Hepatocyte (in vitro differentiated cells): ENCODE data around the gene CCDC43. TPM values are rescaled to one million over a fixed set of nuclear protein-coding genes. Genes with fewer than 3 reads are reported as not detected.

ENCODE experiments used
- DNase-seq: peaks from one replicate; pipeline ENCODE4 v3.0.0-alpha.2; 2016; ENCODE audit warnings: low spot score
- H2AFZ ChIP-seq: fragments of 200-600 bp; sonication (generic); 2 replicates; pipeline ENCODE4 v1.6.0; 2016; ENCODE audit warnings: antibody characterized with exemption, mild to moderate bottlenecking
- H3K27ac ChIP-seq: fragments of 200-600 bp; sonication (generic); 2 replicates; pipeline ENCODE4 v1.5.1; 2016; ENCODE audit warnings: mild to moderate bottlenecking
- H3K27me3 ChIP-seq: fragments of 200-600 bp; sonication (generic); 2 replicates; pipeline ENCODE4 v1.6.1; 2016
- H3K36me3 ChIP-seq: fragments of 200-600 bp; sonication (generic); replicated peaks from 2 replicates; pipeline ENCODE4 v1.5.1; 2016; ENCODE audit warnings: low read depth; ENCODE audit not compliant: insufficient read depth
- H3K4me1 ChIP-seq: fragments of 200-600 bp; sonication (generic); 2 replicates; pipeline ENCODE4 v1.5.1; 2016; ENCODE audit warnings: mild to moderate bottlenecking, moderate library complexity; ENCODE audit not compliant: insufficient read depth
- H3K4me2 ChIP-seq: fragments of 200-600 bp; sonication (generic); 2 replicates; pipeline ENCODE4 v1.6.0; 2016
- H3K4me3 ChIP-seq: fragments of 200-600 bp; sonication (generic); 2 replicates; pipeline ENCODE4 v1.5.1; 2016; ENCODE audit warnings: mild to moderate bottlenecking
- H3K79me2 ChIP-seq: fragments of 200-600 bp; sonication (generic); 2 replicates; pipeline ENCODE4 v1.6.0; 2017; ENCODE audit warnings: mild to moderate bottlenecking
- H3K9me2 ChIP-seq: fragments of 200-600 bp; sonication (generic); replicated peaks from 2 replicates; pipeline ENCODE4 v1.6.0; 2017; ENCODE audit warnings: mild to moderate bottlenecking; ENCODE audit not compliant: insufficient read depth
- H3K9me3 ChIP-seq: fragments of 200-600 bp; sonication (generic); 2 replicates; pipeline ENCODE4 v1.5.1; 2016; ENCODE audit warnings: low read depth, mild to moderate bottlenecking
- H4K20me1 ChIP-seq: fragments of 200-600 bp; sonication (generic); 2 replicates; pipeline ENCODE4 v1.6.0; 2016; ENCODE audit warnings: mild to moderate bottlenecking; ENCODE audit not compliant: insufficient read depth, poor library complexity, severe bottlenecking
- EZH2 ChIP-seq: fragments of 200-600 bp; sonication (generic); IDR thresholded peaks from 2 replicates; pipeline ENCODE4 v1.6.1; 2016; ENCODE audit warnings: antibody characterized with exemption, mild to moderate bottlenecking, borderline replicate concordance
- EZH2phosphoT487 ChIP-seq: fragments of 200-600 bp; sonication (generic); IDR thresholded peaks from one replicate; pipeline ENCODE4 v1.6.1; 2018; ENCODE audit warnings: antibody characterized with exemption, mild to moderate bottlenecking, low read depth, moderate library complexity; ENCODE audit not compliant: unreplicated experiment, severe bottlenecking
- WGBS: methylation state at CpG from one replicate; pipeline ENCODE4 v1.1.6; 2016; ENCODE audit warnings: low lambda C conversion rate; ENCODE audit errors: missing lambda C conversion rate; 5-methylcytosine and 5-hydroxymethylcytosine counted together
- polyA plus RNA-seq: library from polyadenylated mRNA; unstranded; fragments of >200 nt; fragmentation: Nextera tagmentation; extraction: Ambion mirVana; gene quantifications from 2 replicates; pipeline ENCODE4 v1.2.1, GENCODE V29; 2016
- small RNA-seq: library from RNA; depleted of rRNA; stranded (forward); fragments of <200 nt; gene quantifications from one replicate; pipeline ENCODE3, GENCODE V24; 2014
- total RNA-seq: library from RNA; depleted of rRNA; stranded (reverse); fragments of >200 nt; gene quantifications from 2 replicates; pipeline ENCODE4 v1.2.3, GENCODE V29; 2014
- TF ChIP-seq, protein P1 (sequence below): fragments of 200-600 bp; sonication (generic); IDR thresholded peaks from 2 replicates; pipeline ENCODE4 v1.5.1; 2016; ENCODE audit warnings: antibody characterized with exemption, mild to moderate bottlenecking; ENCODE audit not compliant: poor library complexity

Gene CCDC43
- total and polyA plus RNA-seq, 2 experiments from 2014 or later, result 20.6 to 29.2 TPM

DNA sequence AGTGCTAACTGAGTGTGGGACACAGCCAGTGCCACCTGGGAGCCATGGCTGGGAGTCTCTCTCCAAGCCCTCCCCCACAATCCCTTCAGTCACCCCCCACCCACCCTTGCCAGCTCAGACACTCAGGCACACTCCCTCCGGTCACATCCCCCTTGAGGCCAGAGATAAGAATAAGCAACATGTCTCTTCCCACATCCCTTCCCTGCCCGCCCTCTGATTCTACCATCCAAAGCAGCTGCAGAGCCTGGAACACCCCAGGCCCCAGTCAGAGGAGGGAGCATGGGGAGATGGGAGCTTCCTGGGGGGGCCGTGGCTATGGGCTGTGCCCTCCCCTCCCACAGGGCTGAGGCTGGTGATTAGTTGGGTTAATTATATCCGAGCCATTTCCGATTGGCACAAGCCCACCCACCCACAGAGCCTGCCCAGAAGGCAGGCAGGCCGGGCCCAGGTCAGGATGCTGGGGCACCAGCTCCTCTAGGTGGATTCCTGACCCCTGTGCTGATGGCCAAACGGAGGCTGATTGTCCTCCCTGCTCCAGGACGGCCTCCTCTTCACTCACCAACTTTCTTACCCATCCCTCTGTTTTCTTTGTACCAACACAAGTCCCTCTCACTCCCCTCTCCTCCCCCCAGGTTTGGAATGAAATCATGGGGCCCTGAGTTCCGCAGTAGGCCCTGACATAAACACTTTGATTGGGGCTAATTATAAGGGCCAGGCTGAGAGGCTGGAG lies 61.9 kb downstream of the CCDC43 start:
- H3K4me1 ChIP-seq, result peaks cover 8% of the 10 kb centered on the region
- DNase-seq, result no peak
- TF ChIP-seq, protein P1, sequence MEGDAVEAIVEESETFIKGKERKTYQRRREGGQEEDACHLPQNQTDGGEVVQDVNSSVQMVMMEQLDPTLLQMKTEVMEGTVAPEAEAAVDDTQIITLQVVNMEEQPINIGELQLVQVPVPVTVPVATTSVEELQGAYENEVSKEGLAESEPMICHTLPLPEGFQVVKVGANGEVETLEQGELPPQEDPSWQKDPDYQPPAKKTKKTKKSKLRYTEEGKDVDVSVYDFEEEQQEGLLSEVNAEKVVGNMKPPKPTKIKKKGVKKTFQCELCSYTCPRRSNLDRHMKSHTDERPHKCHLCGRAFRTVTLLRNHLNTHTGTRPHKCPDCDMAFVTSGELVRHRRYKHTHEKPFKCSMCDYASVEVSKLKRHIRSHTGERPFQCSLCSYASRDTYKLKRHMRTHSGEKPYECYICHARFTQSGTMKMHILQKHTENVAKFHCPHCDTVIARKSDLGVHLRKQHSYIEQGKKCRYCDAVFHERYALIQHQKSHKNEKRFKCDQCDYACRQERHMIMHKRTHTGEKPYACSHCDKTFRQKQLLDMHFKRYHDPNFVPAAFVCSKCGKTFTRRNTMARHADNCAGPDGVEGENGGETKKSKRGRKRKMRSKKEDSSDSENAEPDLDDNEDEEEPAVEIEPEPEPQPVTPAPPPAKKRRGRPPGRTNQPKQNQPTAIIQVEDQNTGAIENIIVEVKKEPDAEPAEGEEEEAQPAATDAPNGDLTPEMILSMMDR, result no peak
- TF ChIP-seq EZH2phosphoT487 (no peak), EZH2 (no peak)
- no peak overlapping the region for H3K27ac ChIP-seq
- WGBS, result 85% methylated on average over 9 of the region's 9 CpGs
- H3K4me3 ChIP-seq, result no peak overlapping the region
- H3K4me2 ChIP-seq, result no peak overlapping the region
- no peaks in the 10 kb centered on the region for H3K36me3 ChIP-seq
- H3K9me3 ChIP-seq, result no peaks in the 10 kb centered on the region
- H3K79me2 ChIP-seq, result no peaks in the 10 kb centered on the region
- H3K27me3 ChIP-seq, result no peaks in the 10 kb centered on the region
- H3K9me2 ChIP-seq, result no peaks in the 10 kb centered on the region
- H2AFZ ChIP-seq, result peak overlapping the region; percentile 74
- H4K20me1 ChIP-seq, result no peaks in the 10 kb centered on the region

Small RNA genes lying within 50 kb of the gene (small RNA-seq; reads per million reads assigned to genes)
- not detected for gene RN7SL819P
- not detected for gene SMCO4P1

Other genes starting within 250 kb of the CCDC43 start
- 30.0 and 41.3 TPM in 2 replicates for gene GPATCH8, start 186.4 kb downstream of the CCDC43 start, total RNA-seq
- gene GPATCH8, start 186.4 kb downstream of the CCDC43 start, polyA plus RNA-seq, result 42.1 and 47.0 TPM in 2 replicates
- gene FZD2, start 132.3 kb downstream of the CCDC43 start, total RNA-seq, result 19.9 and 22.9 TPM in 2 replicates
- 31.3 and 35.5 TPM in 2 replicates for gene FZD2, start 132.3 kb downstream of the CCDC43 start, polyA plus RNA-seq
- 0.04 and 0.13 TPM in 2 replicates for gene MEIOC, start 33.3 kb downstream of the CCDC43 start, total RNA-seq
- 0.18 and 0.28 TPM in 2 replicates for gene MEIOC, start 33.3 kb downstream of the CCDC43 start, polyA plus RNA-seq
- gene DBF4B, start 18.9 kb upstream of the CCDC43 start, total RNA-seq, result 1.8 and 4.1 TPM in 2 replicates
- 3.4 and 4.1 TPM in 2 replicates for gene DBF4B, start 18.9 kb upstream of the CCDC43 start, polyA plus RNA-seq
- 0.28 and 0.90 TPM in 2 replicates for gene ADAM11, start 69.2 kb upstream of the CCDC43 start, total RNA-seq
- 0.50 and 1.4 TPM in 2 replicates for gene ADAM11, start 69.2 kb upstream of the CCDC43 start, polyA plus RNA-seq
- gene GJC1, start 140.5 kb upstream of the CCDC43 start, total RNA-seq, result 9.2 and 11.4 TPM in 2 replicates
- gene GJC1, start 140.5 kb upstream of the CCDC43 start, polyA plus RNA-seq, result 6.3 and 7.5 TPM in 2 replicates
- not detected in 2 replicates for gene HIGD1B, start 158.1 kb upstream of the CCDC43 start, total RNA-seq
- 0.57 TPM in 1 of 2 replicates, not detected in the other for gene HIGD1B, start 158.1 kb upstream of the CCDC43 start, polyA plus RNA-seq
- 57.0 and 87.0 TPM in 2 replicates for gene EFTUD2, start 209.7 kb upstream of the CCDC43 start, total RNA-seq
- gene EFTUD2, start 209.7 kb upstream of the CCDC43 start, polyA plus RNA-seq, result 65.2 and 65.6 TPM in 2 replicates
- 0.10 and 1.6 TPM in 2 replicates for gene GFAP, start 225.7 kb upstream of the CCDC43 start, total RNA-seq
- not detected in 2 replicates for gene GFAP, start 225.7 kb upstream of the CCDC43 start, polyA plus RNA-seq